Endothelial cell of umbilical vein (primary cell): ENCODE measurements around the gene RASA2. TPM values are rescaled to one million over a fixed set of nuclear protein-coding genes. Genes with fewer than 3 reads are reported as not detected.
"Not testable (repeated sequence)": the region's sequence is repeated elsewhere in the genome, so short reads cannot be mapped to it uniquely, and the experiment has no call there.

Source experiments
- BruUV-seq: library from RNA; stranded (reverse); fragments of 400-500 nt; replicated peaks from 2 replicates; lab custom pipeline; 2021; lab: Mats Ljungman, UMichigan
- CTCF ChIA-PET: fragments of 300-600, 350-600 bp; sonication (Branson Sonifier 250); formaldehyde crosslinking; loops from one replicate; lab custom pipeline; 2021; ENCODE audit warnings: antibody characterized with exemption, inconsistent platforms; lab: Charles Lee
- POLR2A ChIA-PET: fragments of 300-600, 350-600 bp; sonication (Branson Sonifier 250); formaldehyde crosslinking; loops from one replicate; lab custom pipeline; 2021; ENCODE audit warnings: antibody characterized with exemption, inconsistent platforms; lab: Charles Lee
- DNase-seq: peaks from one replicate; pipeline ENCODE4 v3.0.0-alpha.2; 2011; ENCODE audit warnings: low read depth, low spot score
- FAIRE-seq: peaks from 2 replicates; lab custom pipeline; 2011; peaks lifted over from hg19 to GRCh38; lab: Jason Lieb, UNC
- H2AFZ ChIP-seq: 2 replicates; pipeline ENCODE4 v1.6.0; 2012; ENCODE audit warnings: low read depth, low read length, control low read depth, inconsistent platforms
- H3K27ac ChIP-seq: 2 replicates; pipeline ENCODE4 v1.5.1; 2011; ENCODE audit warnings: low read depth, mild to moderate bottlenecking, control low read depth, low read length, moderate library complexity; ENCODE audit not compliant: insufficient read depth
- H3K27me3 ChIP-seq, 2 experiments: 2 replicates each; pipeline versions ENCODE4 v1.6.0 to v1.6.1; 2011; ENCODE audit warnings: low read length in 2 of 2, mixed read lengths in 1 of 2; ENCODE audit not compliant: control insufficient read depth in 2 of 2, insufficient read depth in 2 of 2
- H3K36me3 ChIP-seq, 2 experiments: 2 replicates in 1 of 2; 3 replicates in 1 of 2; pipeline ENCODE4 v1.5.1; 2011; ENCODE audit warnings: low read length in 2 of 2, mild to moderate bottlenecking in 1 of 2, moderate library complexity in 1 of 2; ENCODE audit not compliant: control insufficient read depth in 2 of 2, insufficient read depth in 2 of 2; ENCODE audit errors: extremely low read depth in 1 of 2
- H3K4me1 ChIP-seq: 3 replicates; pipeline ENCODE4 v1.5.1; 2011; ENCODE audit warnings: mild to moderate bottlenecking, low read length; ENCODE audit not compliant: control insufficient read depth, insufficient read depth; ENCODE audit errors: extremely low read depth
- H3K4me2 ChIP-seq: 2 replicates; pipeline ENCODE4 v1.6.1; 2011; ENCODE audit warnings: low read length, control low read depth, mixed read lengths; ENCODE audit not compliant: insufficient read depth
- H3K4me3 ChIP-seq, 3 experiments: fragments of 200-600 bp in 1 of 3; sonication (generic), shearing (Covaris generic) in 1 of 3; replicated peaks in 1 of 3; 2 replicates each; pipeline ENCODE4 v1.5.1; 2011 to 2016; ENCODE audit warnings: control low read depth in 3 of 3, low read length in 3 of 3, mild to moderate bottlenecking in 2 of 3, inconsistent platforms in 1 of 3, low read depth in 1 of 3, moderate library complexity in 1 of 3; ENCODE audit not compliant: insufficient read depth in 1 of 3
- H3K79me2 ChIP-seq: 2 replicates; pipeline ENCODE4 v1.6.0; 2012; ENCODE audit warnings: low read length, inconsistent platforms; ENCODE audit not compliant: control insufficient read depth, insufficient read depth
- H3K9ac ChIP-seq: replicated peaks from 2 replicates; pipeline ENCODE3; 2011; ENCODE audit warnings: low read length, control low read depth; ENCODE audit not compliant: insufficient read depth; ENCODE audit errors: extremely low read depth
- H3K9me1 ChIP-seq: replicated peaks from 3 replicates; pipeline ENCODE4 v1.6.0; 2011; ENCODE audit warnings: mild to moderate bottlenecking, low read length; ENCODE audit not compliant: control insufficient read depth, insufficient read depth; ENCODE audit errors: extremely low read depth
- H3K9me3 ChIP-seq: replicated peaks from 2 replicates; pipeline ENCODE4 v1.5.1; 2012; ENCODE audit warnings: low read length, inconsistent platforms; ENCODE audit not compliant: control insufficient read depth, insufficient read depth
- H4K20me1 ChIP-seq: replicated peaks from 2 replicates; pipeline ENCODE3; 2011; ENCODE audit warnings: mild to moderate bottlenecking, low read length; ENCODE audit not compliant: control insufficient read depth, insufficient read depth; ENCODE audit errors: extremely low read depth
- CTCF ChIP-seq, 2 donors: IDR thresholded peaks; 1 replicate in 1 of 2; 2 replicates in 1 of 2; pipeline ENCODE4 v1.5.1; 2011; ENCODE audit warnings: low read length in 2 of 2, mild to moderate bottlenecking in 2 of 2, moderate library complexity in 2 of 2, control low read depth in 1 of 2, inconsistent platforms in 1 of 2, low read depth in 1 of 2; ENCODE audit not compliant: insufficient read depth in 1 of 2; ENCODE audit errors: extremely low read depth in 1 of 2
- EZH2 ChIP-seq: IDR thresholded peaks from 2 replicates; pipeline ENCODE4 v1.6.1; 2012; ENCODE audit warnings: borderline replicate concordance, low read depth, mild to moderate bottlenecking, moderate library complexity, low read length, inconsistent platforms; ENCODE audit not compliant: severe bottlenecking
- FOS ChIP-seq: IDR thresholded peaks from 2 replicates; pipeline ENCODE4 v1.6.1; 2011; ENCODE audit warnings: mild to moderate bottlenecking, low read length, moderate library complexity, borderline replicate concordance; ENCODE audit not compliant: insufficient read depth
- GATA2 ChIP-seq: IDR thresholded peaks from 2 replicates; pipeline ENCODE4 v1.7.0; 2011; ENCODE audit warnings: low read depth, mild to moderate bottlenecking, moderate library complexity, mixed read lengths, low read length; ENCODE audit not compliant: insufficient read length, insufficient read depth
- JUN ChIP-seq: IDR thresholded peaks from 2 replicates; pipeline ENCODE4 v1.6.1; 2011; ENCODE audit warnings: borderline replicate concordance, low read depth; ENCODE audit not compliant: insufficient read length, insufficient read depth
- MAX ChIP-seq: IDR thresholded peaks from 2 replicates; pipeline ENCODE4 v1.6.1; 2011; ENCODE audit not compliant: insufficient read depth, insufficient read length
- MYC ChIP-seq: IDR thresholded peaks from one replicate; pipeline ENCODE4 v1.6.1; 2011; ENCODE audit warnings: mild to moderate bottlenecking, low read depth, low read length
- POLR2A ChIP-seq: IDR thresholded peaks from 2 replicates; pipeline ENCODE4 v1.6.1; 2012; ENCODE audit warnings: low read depth, mild to moderate bottlenecking, control low read depth, low read length
- POLR2AphosphoS5 ChIP-seq: IDR thresholded peaks from 2 replicates; pipeline ENCODE4 v1.6.1; 2012; ENCODE audit warnings: low read depth, mild to moderate bottlenecking, control low read depth, low read length, moderate library complexity; ENCODE audit not compliant: insufficient read depth
- dilution Hi-C: fragments of 300-500 bp; cut with MboI; formaldehyde crosslinking; loops from one replicate; pipeline ENCODE4 v1.15.0; 2019; ENCODE audit warnings: low sequenced_read_pairs; ENCODE audit not compliant: extremely low pct_ligation_motif_present
- intact Hi-C: fragments of 100-400 bp; cut with micrococcal nuclease; formaldehyde crosslinking; loops from one replicate; pipeline ENCODE4 v1.10.0; 2022
- polyA plus RNA-seq, 4 experiments: library from polyadenylated mRNA; depleted of rRNA in 3 of 4; stranded (reverse) in 3 of 4; unstranded in 1 of 4; fragments of >200 nt; gene quantifications; 2 replicates each; pipeline versions ENCODE4 v1.2.1 to v1.2.3, GENCODE V29; 2011 to 2012; ENCODE audit warnings: missing spikeins in 1 of 4
- total RNA-seq: library from RNA; stranded (reverse); gene quantifications from 2 replicates; pipeline ENCODE4 v1.2.3, GENCODE V29; 2021

Gene RASA2
- total and polyA plus RNA-seq, 2 donors (not counting 3 experiments of a cell fraction or from before 2014, with no cell fraction given): 3.1 to 20.2 TPM

GRCh38 chr3:141532609-141533008, 45.8 kb downstream of the RASA2 start:
- no peaks in the 10 kb centered on the region for H3K9me1 ChIP-seq
- POLR2A ChIA-PET: no interaction called here
- no TSS peak for BruUV-seq
- peaks cover 25% of the 10 kb centered on the region for H3K4me1 ChIP-seq
- H3K27me3 ChIP-seq: no peaks in the 10 kb centered on the region
- H3K27ac ChIP-seq: no peak overlapping the region
- H3K9ac ChIP-seq: no peak overlapping the region
- FAIRE-seq (no peak), DNase-seq (no peak)
- H3K9me3 ChIP-seq: peaks cover 4% of the 10 kb centered on the region
- H3K4me3 ChIP-seq: no peak overlapping the region
- CTCF ChIA-PET: no interaction called here
- intact Hi-C loops (no loop called here), dilution Hi-C loops (no loop called here)
- no peak overlapping the region for H3K4me2 ChIP-seq
- peaks cover 2 to 8% of the 10 kb centered on the region in 2 experiments for H3K36me3 ChIP-seq
- TF ChIP-seq POLR2A (no peak), CTCF (IDR thresholded peaks at IDR 0.05; ENCODE audit: extremely low read depth in 1 of 2, insufficient read depth in 1 of 2, low read depth in 1 of 2, low read length in 2 of 2) (no peak), POLR2AphosphoS5 (no peak), EZH2 (no peak), GATA2 (no peak), FOS (no peak), JUN (no peak), MAX (no peak), MYC (no peak)
- H4K20me1 ChIP-seq: peaks cover 2% of the 10 kb centered on the region
- H3K79me2 ChIP-seq: peaks cover 62% of the 10 kb centered on the region
- no peak overlapping the region for H2AFZ ChIP-seq

- BruUV-seq, FAIRE-seq, intact Hi-C loops: not testable (repeated sequence)
Measured at GRCh38 chr3:141536017-141536416, 49.2 kb downstream of the RASA2 start.

More at GRCh38 chr3:141536017-141536416, 49.2 kb downstream of the RASA2 start:
- Histone ChIP-seq H3K79me2 (peaks cover 63% of the 10 kb centered on the region), H3K4me1 (peaks cover 21% of the 10 kb centered on the region), H3K36me3 (peaks cover 2 to 15% of the 10 kb centered on the region in 2 experiments)
- H3K27ac ChIP-seq, H3K9me1 ChIP-seq, H3K4me2 ChIP-seq, H3K9me3 ChIP-seq, H4K20me1 ChIP-seq, DNase-seq, H3K27me3 ChIP-seq, dilution Hi-C loops, H3K9ac ChIP-seq, H3K4me3 ChIP-seq, H2AFZ ChIP-seq: not testable (repeated sequence)
- POLR2A ChIA-PET: interaction anchor here (0.6 kb wide), 1 partner anchor 16 kb away, joined by 3 read pairs; no protein-coding TSS in a partner anchor
- CTCF ChIA-PET: interaction anchor here (1.0 kb wide), 1 partner anchor 11 kb away, joined by 3 read pairs; no protein-coding TSS in a partner anchor
